Osteoblast (primary cell): ENCODE measurements around the gene BRF1. TPM values are rescaled to one million over a fixed set of nuclear protein-coding genes. Genes with fewer than 3 reads are reported as not detected.
A peak's percentile ranks its signal among the peaks of the same experiment; 100 is the strongest.

Experiments used
- DNase-seq: peaks from one replicate; pipeline ENCODE4 v3.0.0; 2011; ENCODE audit warnings: low spot score, mixed read lengths; ENCODE audit not compliant: insufficient read length; ENCODE audit errors: missing footprints
- H2AFZ ChIP-seq: 2 replicates; pipeline ENCODE4 v1.6.0; 2011; ENCODE audit warnings: mild to moderate bottlenecking, low read length
- H3K27ac ChIP-seq: 2 replicates; pipeline ENCODE4 v1.5.1; 2011; ENCODE audit warnings: mild to moderate bottlenecking, low read depth, low read length, moderate library complexity
- H3K27me3 ChIP-seq: 2 replicates; pipeline ENCODE4 v1.6.0; 2012; ENCODE audit warnings: mild to moderate bottlenecking, control low read depth, inconsistent platforms, low read length, moderate library complexity; ENCODE audit not compliant: insufficient read depth
- H3K36me3 ChIP-seq: 2 replicates; pipeline ENCODE4 v1.5.1; 2011; ENCODE audit warnings: mild to moderate bottlenecking, low read length, control low read depth, moderate library complexity; ENCODE audit not compliant: insufficient read depth
- H3K4me1 ChIP-seq: 2 replicates; pipeline ENCODE4 v1.5.1; 2011; ENCODE audit warnings: mild to moderate bottlenecking, low read length, control low read depth, moderate library complexity; ENCODE audit not compliant: insufficient read depth
- H3K4me2 ChIP-seq: 2 replicates; pipeline ENCODE4 v1.6.0; 2011; ENCODE audit warnings: mild to moderate bottlenecking, low read length; ENCODE audit not compliant: insufficient read depth
- H3K4me3 ChIP-seq: fragments of 200-600 bp; sonication (generic); 3 replicates; pipeline ENCODE4 v1.5.1; 2012; ENCODE audit warnings: mild to moderate bottlenecking, low read length, inconsistent platforms; ENCODE audit not compliant: insufficient read depth
- H3K79me2 ChIP-seq: 2 replicates; pipeline ENCODE4 v1.6.0; 2012; ENCODE audit warnings: mild to moderate bottlenecking, low read length, control low read depth, inconsistent platforms; ENCODE audit not compliant: insufficient read depth
- H3K9me3 ChIP-seq: 2 replicates; pipeline ENCODE4 v1.5.1; 2011; ENCODE audit warnings: low read depth, low read length, control low read depth
- H4K20me1 ChIP-seq: 2 replicates; pipeline ENCODE4 v1.6.0; 2012; ENCODE audit warnings: mild to moderate bottlenecking, low read length, control low read depth; ENCODE audit not compliant: insufficient read depth
- total RNA-seq: library from RNA; depleted of rRNA; stranded (reverse); fragments of >200 nt; gene quantifications from 2 replicates; pipeline ENCODE4 v1.2.3, GENCODE V29; 2012
- TF ChIP-seq, protein P1 (sequence below): IDR thresholded peaks from 2 replicates; pipeline ENCODE4 v1.5.1; 2011; ENCODE audit warnings: mild to moderate bottlenecking, low read depth, low read length, moderate library complexity; ENCODE audit errors: extremely low read depth

BRF1 gene
- total RNA-seq, 1 donor = 34.4 TPM

DNA sequence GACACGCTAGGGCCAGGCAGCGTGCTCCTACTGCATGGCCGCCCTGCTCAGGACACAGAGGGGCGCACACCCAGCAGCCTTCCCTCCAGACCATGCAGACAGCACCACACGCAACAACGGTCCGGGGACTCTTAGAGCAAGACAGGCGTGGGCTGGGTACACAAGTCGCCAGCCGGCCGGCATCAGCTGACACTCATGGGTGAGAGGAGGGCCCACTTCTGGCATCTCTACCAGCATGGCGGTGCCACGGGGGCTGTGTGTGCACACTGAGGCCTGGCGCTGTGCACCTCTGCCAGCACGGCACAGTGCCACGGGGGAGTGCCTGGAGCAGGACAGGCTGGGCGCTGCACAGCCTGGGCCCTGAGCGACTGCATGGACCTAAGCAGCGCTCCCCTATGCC lies 59.2 kb downstream of the BRF1 start:
- Histone ChIP-seq H2AFZ (no peak overlapping the region), H3K9me3 (no peaks in the 10 kb centered on the region), H3K4me2 (no peak overlapping the region), H4K20me1 (peaks cover 3% of the 10 kb centered on the region), H3K79me2 (peaks cover 36% of the 10 kb centered on the region), H3K36me3 (no peaks in the 10 kb centered on the region), H3K27me3 (no peaks in the 10 kb centered on the region), H3K27ac (no peak overlapping the region), H3K4me1 (no peaks in the 10 kb centered on the region), H3K4me3 (no peak overlapping the region)
- DNase-seq = no peak
- TF ChIP-seq, protein P1, sequence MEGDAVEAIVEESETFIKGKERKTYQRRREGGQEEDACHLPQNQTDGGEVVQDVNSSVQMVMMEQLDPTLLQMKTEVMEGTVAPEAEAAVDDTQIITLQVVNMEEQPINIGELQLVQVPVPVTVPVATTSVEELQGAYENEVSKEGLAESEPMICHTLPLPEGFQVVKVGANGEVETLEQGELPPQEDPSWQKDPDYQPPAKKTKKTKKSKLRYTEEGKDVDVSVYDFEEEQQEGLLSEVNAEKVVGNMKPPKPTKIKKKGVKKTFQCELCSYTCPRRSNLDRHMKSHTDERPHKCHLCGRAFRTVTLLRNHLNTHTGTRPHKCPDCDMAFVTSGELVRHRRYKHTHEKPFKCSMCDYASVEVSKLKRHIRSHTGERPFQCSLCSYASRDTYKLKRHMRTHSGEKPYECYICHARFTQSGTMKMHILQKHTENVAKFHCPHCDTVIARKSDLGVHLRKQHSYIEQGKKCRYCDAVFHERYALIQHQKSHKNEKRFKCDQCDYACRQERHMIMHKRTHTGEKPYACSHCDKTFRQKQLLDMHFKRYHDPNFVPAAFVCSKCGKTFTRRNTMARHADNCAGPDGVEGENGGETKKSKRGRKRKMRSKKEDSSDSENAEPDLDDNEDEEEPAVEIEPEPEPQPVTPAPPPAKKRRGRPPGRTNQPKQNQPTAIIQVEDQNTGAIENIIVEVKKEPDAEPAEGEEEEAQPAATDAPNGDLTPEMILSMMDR = no peak

DNA sequence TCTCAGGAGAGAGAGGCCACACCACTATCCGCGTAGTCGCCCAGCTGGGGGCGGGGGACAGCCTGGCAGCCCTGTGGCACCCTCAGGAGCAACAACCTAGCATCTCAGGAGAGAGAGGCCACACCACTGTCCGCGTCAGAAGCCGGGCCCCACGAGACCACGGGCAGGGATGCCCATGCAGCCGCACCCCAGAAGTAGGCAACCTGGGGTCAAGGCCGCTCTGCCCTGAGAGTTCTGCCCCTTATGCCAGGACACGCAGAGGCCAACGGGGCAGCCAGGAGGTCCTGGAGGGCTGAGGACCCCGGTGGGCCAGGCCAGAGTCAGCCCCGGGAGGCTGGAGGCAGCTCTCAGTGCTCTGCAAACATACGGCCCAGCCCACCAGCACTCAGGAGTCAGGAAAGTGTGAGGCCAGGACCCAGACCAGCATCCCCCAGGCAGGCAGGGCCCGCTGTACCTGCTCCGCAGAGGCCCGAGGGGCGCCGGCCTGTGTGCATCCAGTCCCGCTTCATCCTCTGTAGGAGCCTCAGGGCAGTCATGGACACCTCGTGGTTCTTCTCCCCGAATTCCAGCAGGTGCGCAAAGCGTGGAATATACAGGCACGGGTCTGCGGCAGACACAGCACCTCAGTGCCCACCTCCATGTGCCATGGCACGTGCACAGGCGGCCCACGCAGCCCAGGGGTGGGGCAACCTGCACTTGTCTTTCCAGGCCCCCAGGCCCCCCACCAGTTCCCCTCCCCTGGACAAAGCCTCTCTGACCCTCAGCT lies 59.8 kb downstream of the BRF1 start:
- TF ChIP-seq, protein P1 = no peak
- peak; percentile 52 for DNase-seq
- H3K27ac ChIP-seq = no peak overlapping the region
- H3K79me2 ChIP-seq = peaks cover 31% of the 10 kb centered on the region
- no peak overlapping the region for H3K4me3 ChIP-seq
- no peak overlapping the region for H3K4me2 ChIP-seq
- no peaks in the 10 kb centered on the region for H3K9me3 ChIP-seq
- no peak overlapping the region for H2AFZ ChIP-seq
- H3K36me3 ChIP-seq = no peaks in the 10 kb centered on the region
- H3K27me3 ChIP-seq = no peaks in the 10 kb centered on the region
- H3K4me1 ChIP-seq = no peaks in the 10 kb centered on the region
- H4K20me1 ChIP-seq = peaks cover 3% of the 10 kb centered on the region

DNA sequence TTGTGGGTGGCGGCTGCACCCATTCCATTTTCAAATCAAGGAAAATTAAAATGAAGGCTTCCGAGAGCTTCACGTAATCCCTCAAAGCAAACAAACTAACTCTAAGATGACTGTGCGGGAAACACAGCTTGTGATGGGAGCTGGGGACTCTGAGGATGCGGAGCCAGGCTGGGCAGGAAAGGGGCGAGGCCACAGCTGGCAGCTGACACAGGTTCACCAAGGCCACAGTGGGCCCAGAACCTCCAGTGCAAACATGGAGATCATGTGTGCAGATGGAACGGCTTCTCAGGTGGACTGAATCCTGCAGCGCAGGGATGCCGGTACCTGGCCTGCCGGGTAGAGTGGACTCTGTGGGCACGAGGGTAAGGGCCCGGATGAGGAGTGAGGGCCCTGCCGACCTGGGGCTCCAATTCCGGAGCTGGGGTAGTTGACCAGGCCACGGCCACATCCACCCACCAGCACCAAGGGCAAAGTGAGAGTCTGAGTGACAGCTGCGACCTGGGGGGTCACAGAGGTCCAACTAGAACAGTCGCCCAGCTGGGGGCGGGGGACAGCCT lies 71.6 kb downstream of the BRF1 start:
- TF ChIP-seq, protein P1 = no peak
- H3K27ac ChIP-seq = no peak overlapping the region
- DNase-seq = no peak
- H3K4me3 ChIP-seq = no peak overlapping the region
- no peak overlapping the region for H3K4me2 ChIP-seq
- no peaks in the 10 kb centered on the region for H4K20me1 ChIP-seq
- H3K27me3 ChIP-seq = no peaks in the 10 kb centered on the region
- no peaks in the 10 kb centered on the region for H3K9me3 ChIP-seq
- H3K79me2 ChIP-seq = no peaks in the 10 kb centered on the region
- no peaks in the 10 kb centered on the region for H3K36me3 ChIP-seq
- no peak overlapping the region for H2AFZ ChIP-seq
- no peaks in the 10 kb centered on the region for H3K4me1 ChIP-seq

DNA sequence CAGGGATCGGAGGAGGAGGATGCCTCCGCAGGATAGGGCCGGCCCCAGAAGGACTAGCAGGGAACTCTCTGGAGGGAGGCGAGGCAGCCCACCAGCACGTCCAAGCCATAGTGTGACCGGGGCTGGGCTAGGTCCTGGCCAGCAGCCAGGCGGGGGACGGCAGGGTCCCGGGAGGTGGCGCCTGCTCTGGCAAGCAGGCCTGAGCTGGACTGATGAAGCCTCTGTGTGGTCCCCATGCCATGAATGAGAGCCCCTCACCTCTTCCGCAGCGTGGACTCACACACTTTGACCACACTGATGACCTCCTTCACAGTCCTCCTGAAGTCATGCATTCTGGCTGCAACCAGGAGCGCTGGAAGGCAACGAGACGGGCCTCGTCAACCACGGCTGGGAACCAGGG lies 72.2 kb downstream of the BRF1 start:
- Histone ChIP-seq H3K36me3 (no peaks in the 10 kb centered on the region), H2AFZ (no peak overlapping the region), H3K27me3 (no peaks in the 10 kb centered on the region), H3K4me2 (no peak overlapping the region), H3K4me3 (no peak overlapping the region), H3K4me1 (no peaks in the 10 kb centered on the region), H3K79me2 (no peaks in the 10 kb centered on the region), H4K20me1 (no peaks in the 10 kb centered on the region), H3K9me3 (no peaks in the 10 kb centered on the region), H3K27ac (no peak overlapping the region)
- TF ChIP-seq, protein P1 = no peak
- DNase-seq = no peak
